Inferior parietal cortex (tissue), 1 donor: ENCODE measurements around the gene ACTR8.

Experiments
- DNase-seq: peaks from one replicate; pipeline ENCODE4 v3.0.0-alpha.2; 2016; ENCODE audit errors: extremely low spot score

The ACTR8 gene

GRCh38 chr3:53817809-53818208 is 64.1 kb downstream of the ACTR8 start:
- DNase-seq: no peak

- DNase-seq: no peak
These were observed 64.7 kb downstream of the ACTR8 start for GRCh38 chr3:53817211-53817610.
